Nephron progenitor cell (in vitro differentiated cells): ENCODE data around the gene PRPF4.
A peak's percentile ranks its signal among the peaks of the same experiment; 100 is the strongest.

ENCODE experiments used
- DNase-seq: peaks from one replicate; pipeline ENCODE4 v3.0.0; 2021
- H3K27ac Mint-ChIP-seq: 2 replicates; pipeline ENCODE4 v1.8.0; 2021; ENCODE audit warnings: mild to moderate bottlenecking, moderate library complexity, mixed read lengths
- H3K27me3 Mint-ChIP-seq: 2 replicates; pipeline ENCODE4 v1.8.0; 2021; ENCODE audit warnings: mild to moderate bottlenecking, low read depth, mixed read lengths; ENCODE audit not compliant: poor library complexity
- H3K36me3 Mint-ChIP-seq: 2 replicates; pipeline ENCODE4 v1.8.0; 2021; ENCODE audit warnings: low read depth, mixed read lengths
- H3K4me1 Mint-ChIP-seq: 2 replicates; pipeline ENCODE4 v1.8.0; 2021; ENCODE audit warnings: mixed read lengths
- H3K4me3 Mint-ChIP-seq: 2 replicates; pipeline ENCODE4 v1.8.0; 2021; ENCODE audit warnings: mild to moderate bottlenecking, moderate library complexity, mixed read lengths
- H3K9me3 Mint-ChIP-seq: 2 replicates; pipeline ENCODE4 v1.8.0; 2021; ENCODE audit warnings: mild to moderate bottlenecking, moderate library complexity, mixed read lengths
- CTCF ChIP-seq: fragments of 200-600 bp; sonication (generic); IDR thresholded peaks from 2 replicates; pipeline ENCODE4 v1.5.0; 2021; ENCODE audit warnings: antibody characterized with exemption

Gene PRPF4

GRCh38 chr9:113269871-113270270 is 5.6 kb upstream of the PRPF4 start:
- no peaks in the 10 kb centered on the region for H3K9me3 Mint-ChIP-seq
- no peak overlapping the region for H3K4me3 Mint-ChIP-seq
- H3K36me3 Mint-ChIP-seq, result peaks cover 43% of the 10 kb centered on the region
- no peak for TF ChIP-seq CTCF
- H3K27ac Mint-ChIP-seq, result no peak overlapping the region
- H3K4me1 Mint-ChIP-seq, result peaks cover 8% of the 10 kb centered on the region
- no peaks in the 10 kb centered on the region for H3K27me3 Mint-ChIP-seq
- no peak for DNase-seq

GRCh38 chr9:113274474-113275156 is 843 bp upstream of the PRPF4 start:
- Mint-ChIP-seq H3K4me3 (no peak overlapping the region), H3K27ac (no peak overlapping the region)
- DNase-seq, result peak; percentile 42

GRCh38 chr9:113278840-113279239 is 3.4 kb downstream of the PRPF4 start:
- peaks cover 59% of the 10 kb centered on the region for H3K36me3 Mint-ChIP-seq
- H3K4me1 Mint-ChIP-seq, result peaks cover 19% of the 10 kb centered on the region
- no peak for TF ChIP-seq CTCF
- H3K9me3 Mint-ChIP-seq, result no peaks in the 10 kb centered on the region
- H3K27me3 Mint-ChIP-seq, result peaks cover 2% of the 10 kb centered on the region
- H3K4me3 Mint-ChIP-seq, result no peak overlapping the region
- H3K27ac Mint-ChIP-seq, result no peak overlapping the region
- no peak for DNase-seq

More at GRCh38 chr9:113274474-113275156, 843 bp upstream of the PRPF4 start:
- TF ChIP-seq CTCF, result peak; percentile 79
- Mint-ChIP-seq H3K4me1 (peaks cover 12% of the 10 kb centered on the region), H3K9me3 (no peaks in the 10 kb centered on the region), H3K36me3 (peaks cover 40% of the 10 kb centered on the region), H3K27me3 (no peaks in the 10 kb centered on the region)

GRCh38 chr9:113281356-113281755 is 5.9 kb downstream of the PRPF4 start:
- Mint-ChIP-seq H3K27me3 (peaks cover 2% of the 10 kb centered on the region), H3K9me3 (no peaks in the 10 kb centered on the region), H3K27ac (peak overlapping the region; percentile 73), H3K4me3 (no peak overlapping the region), H3K36me3 (peaks cover 74% of the 10 kb centered on the region), H3K4me1 (peaks cover 13% of the 10 kb centered on the region)
- no peak for DNase-seq
- TF ChIP-seq CTCF, result no peak

GRCh38 chr9:113289091-113289490 is 13.6 kb downstream of the PRPF4 start:
- no peak for DNase-seq
- peaks cover 68% of the 10 kb centered on the region for H3K36me3 Mint-ChIP-seq
- no peaks in the 10 kb centered on the region for H3K4me1 Mint-ChIP-seq
- no peak overlapping the region for H3K27ac Mint-ChIP-seq
- TF ChIP-seq CTCF, result no peak
- no peaks in the 10 kb centered on the region for H3K9me3 Mint-ChIP-seq
- no peak overlapping the region for H3K4me3 Mint-ChIP-seq
- no peaks in the 10 kb centered on the region for H3K27me3 Mint-ChIP-seq

GRCh38 chr9:113290052-113290607 is 14.7 kb downstream of the PRPF4 start:
- Mint-ChIP-seq H3K4me3 (no peak overlapping the region), H3K36me3 (peaks cover 59% of the 10 kb centered on the region)
- TF ChIP-seq CTCF, result no peak

More at GRCh38 chr9:113290052-113290607, 14.7 kb downstream of the PRPF4 start:
- Mint-ChIP-seq H3K4me1 (no peaks in the 10 kb centered on the region), H3K27me3 (no peaks in the 10 kb centered on the region), H3K9me3 (no peaks in the 10 kb centered on the region), H3K27ac (no peak overlapping the region)
- no peak for DNase-seq
